T-helper 1 cell treated with Interleukin-12 subunit alpha and Interleukin-12 subunit beta and Interleukin-4 antibody, amounts not matched to agents 30 μg/mL and 1 μg/mL, for 36 hours (primary cell): ENCODE measurements around the gene CENPX.

Experiments used
- H3K27ac Mint-ChIP-seq: one replicate; pipeline ENCODE4 v1.8.0; 2021; ENCODE audit warnings: mild to moderate bottlenecking, mixed read lengths
- H3K27me3 Mint-ChIP-seq: one replicate; pipeline ENCODE4 v1.8.0; 2021; ENCODE audit warnings: low read depth, mixed read lengths
- H3K36me3 Mint-ChIP-seq: one replicate; pipeline ENCODE4 v1.8.0; 2021; ENCODE audit warnings: low read depth, mixed read lengths
- H3K4me1 Mint-ChIP-seq: one replicate; pipeline ENCODE4 v1.8.0; 2021; ENCODE audit warnings: low read depth, mixed read lengths
- H3K4me3 Mint-ChIP-seq: one replicate; pipeline ENCODE4 v1.8.0; 2021; ENCODE audit warnings: mild to moderate bottlenecking, moderate library complexity, mixed read lengths
- H3K9me3 Mint-ChIP-seq: one replicate; pipeline ENCODE4 v1.8.0; 2021; ENCODE audit warnings: mixed read lengths

Gene CENPX

GRCh38 chr17:81998691-81999438 lies 23.8 kb downstream of the CENPX start:
- H3K4me3 Mint-ChIP-seq: no peak overlapping the region
- H3K27me3 Mint-ChIP-seq: no peaks in the 10 kb centered on the region
- H3K36me3 Mint-ChIP-seq: no peaks in the 10 kb centered on the region
- no peaks in the 10 kb centered on the region for H3K4me1 Mint-ChIP-seq
- H3K9me3 Mint-ChIP-seq: no peaks in the 10 kb centered on the region
- H3K27ac Mint-ChIP-seq: no peak overlapping the region

DNA sequence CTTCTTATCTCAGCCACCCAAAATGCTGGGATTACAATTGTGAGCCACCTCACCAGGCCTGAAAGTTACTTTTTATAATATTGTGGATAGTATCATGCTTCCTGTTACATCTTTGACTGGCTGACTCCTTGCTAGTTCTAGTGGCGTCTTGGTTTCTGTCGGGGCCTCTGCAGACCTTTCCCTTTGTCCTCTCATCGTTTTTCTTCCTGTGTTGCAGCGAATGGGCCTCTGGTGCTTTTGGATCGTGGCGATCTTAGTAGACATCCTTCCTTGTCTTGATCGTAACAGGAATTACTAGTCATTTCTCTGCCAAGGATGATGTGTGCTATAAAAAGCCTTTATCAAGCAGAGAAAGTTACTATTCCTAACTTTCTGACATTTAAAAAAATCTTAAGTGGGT lies 24.5 kb downstream of the CENPX start:
- Mint-ChIP-seq H3K27me3 (no peaks in the 10 kb centered on the region), H3K36me3 (no peaks in the 10 kb centered on the region), H3K27ac (no peak overlapping the region), H3K4me3 (no peak overlapping the region), H3K4me1 (no peaks in the 10 kb centered on the region), H3K9me3 (no peaks in the 10 kb centered on the region)

DNA sequence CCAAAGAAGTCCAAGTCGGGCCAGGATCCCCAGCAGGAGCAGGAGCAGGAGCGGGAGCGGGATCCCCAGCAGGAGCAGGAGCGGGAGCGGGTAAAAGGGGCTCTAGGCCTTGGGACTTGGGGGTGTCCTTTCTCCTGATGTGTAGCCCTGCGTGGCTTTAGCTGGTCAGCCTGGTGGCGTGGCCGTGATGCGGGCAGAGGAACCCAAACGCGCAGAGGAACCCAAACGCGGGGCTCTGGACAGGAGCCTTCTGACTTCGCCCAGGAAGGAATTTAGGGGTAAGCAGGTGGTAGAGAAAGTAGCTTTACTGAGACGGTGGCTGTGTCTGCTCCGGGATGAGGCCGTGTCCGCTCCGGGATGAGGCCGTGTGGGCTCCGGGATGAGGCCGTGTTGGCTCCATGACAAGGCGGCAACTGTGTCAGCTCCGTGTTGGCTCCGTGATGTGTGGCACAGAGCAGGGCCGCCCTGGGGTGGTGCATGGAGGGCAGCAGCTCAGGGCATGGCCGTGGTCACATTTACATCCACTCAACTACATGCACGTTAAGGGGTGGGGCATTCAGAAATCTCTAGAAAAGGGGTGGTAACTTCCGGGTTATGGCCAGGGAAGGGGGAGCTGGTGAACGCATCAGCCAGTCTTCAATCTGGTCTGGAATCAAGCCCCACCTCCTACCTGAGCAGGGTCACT lies 25.8 kb downstream of the CENPX start:
- H3K4me3 Mint-ChIP-seq: no peak overlapping the region
- no peaks in the 10 kb centered on the region for H3K27me3 Mint-ChIP-seq
- no peaks in the 10 kb centered on the region for H3K4me1 Mint-ChIP-seq
- no peak overlapping the region for H3K27ac Mint-ChIP-seq
- H3K36me3 Mint-ChIP-seq: no peaks in the 10 kb centered on the region
- no peaks in the 10 kb centered on the region for H3K9me3 Mint-ChIP-seq

DNA sequence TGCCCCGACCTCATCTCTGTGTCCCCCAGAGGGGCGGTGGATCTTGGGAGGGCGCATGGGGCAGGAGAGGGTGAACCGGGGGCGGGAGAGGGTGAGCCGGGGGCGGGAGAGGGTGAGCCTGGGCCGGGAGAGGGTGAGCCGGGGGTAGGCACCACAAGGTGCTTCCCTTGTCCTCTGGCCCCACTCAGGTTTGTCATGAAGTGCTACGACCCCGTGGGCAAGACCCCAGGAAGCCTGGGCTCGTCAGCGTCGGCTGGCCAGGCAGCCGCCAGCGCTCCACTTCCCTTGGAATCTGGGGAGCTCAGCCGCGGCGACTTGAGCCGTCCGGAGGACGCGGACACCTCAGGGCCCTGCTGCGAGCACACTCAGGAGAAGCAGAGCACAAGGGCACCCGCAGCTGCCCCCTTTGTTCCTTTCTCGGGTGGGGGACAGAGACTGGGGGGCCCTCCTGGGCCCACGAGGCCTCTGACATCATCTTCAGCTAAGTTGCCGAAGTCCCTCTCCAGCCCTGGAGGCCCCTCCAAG lies 26.4 kb downstream of the CENPX start:
- H3K9me3 Mint-ChIP-seq: no peaks in the 10 kb centered on the region
- H3K27me3 Mint-ChIP-seq: no peaks in the 10 kb centered on the region
- no peaks in the 10 kb centered on the region for H3K36me3 Mint-ChIP-seq
- no peak overlapping the region for H3K27ac Mint-ChIP-seq
- H3K4me3 Mint-ChIP-seq: no peak overlapping the region
- H3K4me1 Mint-ChIP-seq: no peaks in the 10 kb centered on the region

- no peak overlapping the region for H3K4me3 Mint-ChIP-seq
- H3K9me3 Mint-ChIP-seq: no peaks in the 10 kb centered on the region
- no peaks in the 10 kb centered on the region for H3K27me3 Mint-ChIP-seq
Measured at GRCh38 chr17:81995463-81996231, 27.0 kb downstream of the CENPX start.

GRCh38 chr17:81994593-81995462 lies 27.9 kb downstream of the CENPX start:
- no peaks in the 10 kb centered on the region for H3K36me3 Mint-ChIP-seq
- H3K4me1 Mint-ChIP-seq: no peaks in the 10 kb centered on the region
- no peaks in the 10 kb centered on the region for H3K9me3 Mint-ChIP-seq
- no peaks in the 10 kb centered on the region for H3K27me3 Mint-ChIP-seq
- H3K4me3 Mint-ChIP-seq: no peak overlapping the region
- H3K27ac Mint-ChIP-seq: no peak overlapping the region

More at GRCh38 chr17:81995463-81996231, 27.0 kb downstream of the CENPX start:
- H3K4me1 Mint-ChIP-seq: no peaks in the 10 kb centered on the region
- H3K27ac Mint-ChIP-seq: no peak overlapping the region
- no peaks in the 10 kb centered on the region for H3K36me3 Mint-ChIP-seq

- H3K4me3 Mint-ChIP-seq: no peak overlapping the region
- H3K4me1 Mint-ChIP-seq: no peaks in the 10 kb centered on the region
- H3K9me3 Mint-ChIP-seq: no peaks in the 10 kb centered on the region
- H3K27ac Mint-ChIP-seq: no peak overlapping the region
- no peaks in the 10 kb centered on the region for H3K36me3 Mint-ChIP-seq
- H3K27me3 Mint-ChIP-seq: no peaks in the 10 kb centered on the region
Measured at GRCh38 chr17:81993729-81994592, 28.7 kb downstream of the CENPX start.

DNA sequence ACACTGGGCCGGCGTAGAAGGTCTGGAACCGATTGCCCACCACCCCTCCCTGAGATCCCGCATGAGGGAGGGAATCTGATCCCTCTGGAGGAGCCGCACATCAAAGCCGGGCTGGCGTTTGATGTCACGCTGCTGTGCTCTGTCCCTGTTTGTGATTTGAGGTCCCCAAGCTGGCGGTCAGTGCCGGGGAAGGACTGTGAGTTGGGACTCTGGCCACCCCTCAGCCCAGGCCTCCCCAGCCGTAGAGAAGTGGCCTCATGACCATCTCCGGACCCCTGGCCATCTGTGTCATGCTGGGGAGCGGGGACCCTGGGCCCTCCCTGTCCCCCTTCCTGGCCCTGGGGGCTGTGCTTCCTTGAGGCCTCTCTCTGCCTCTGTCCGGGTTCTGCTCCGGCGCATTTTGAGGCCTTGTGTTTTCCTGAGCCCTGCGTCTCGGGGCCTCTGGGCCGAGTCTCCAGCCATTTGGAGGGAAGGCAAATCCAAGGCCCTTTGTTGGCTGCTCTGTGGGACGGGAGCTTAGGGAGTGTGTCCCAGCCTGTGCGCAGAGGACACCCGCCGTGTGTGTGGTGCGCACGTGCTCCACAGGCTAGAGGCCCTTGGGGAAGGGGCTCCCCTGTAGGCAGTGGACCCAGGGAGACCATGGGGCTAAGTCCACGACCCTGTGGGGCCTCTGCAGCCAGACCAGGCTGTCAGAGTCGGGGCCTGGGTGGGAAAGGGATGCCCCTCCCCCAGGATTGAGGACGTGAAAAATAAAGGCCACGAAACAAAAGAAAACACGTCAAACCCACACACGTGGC lies 30.2 kb downstream of the CENPX start:
- no peaks in the 10 kb centered on the region for H3K4me1 Mint-ChIP-seq
- no peak overlapping the region for H3K4me3 Mint-ChIP-seq
- no peaks in the 10 kb centered on the region for H3K36me3 Mint-ChIP-seq
- no peak overlapping the region for H3K27ac Mint-ChIP-seq
- H3K9me3 Mint-ChIP-seq: no peaks in the 10 kb centered on the region
- H3K27me3 Mint-ChIP-seq: no peaks in the 10 kb centered on the region

DNA sequence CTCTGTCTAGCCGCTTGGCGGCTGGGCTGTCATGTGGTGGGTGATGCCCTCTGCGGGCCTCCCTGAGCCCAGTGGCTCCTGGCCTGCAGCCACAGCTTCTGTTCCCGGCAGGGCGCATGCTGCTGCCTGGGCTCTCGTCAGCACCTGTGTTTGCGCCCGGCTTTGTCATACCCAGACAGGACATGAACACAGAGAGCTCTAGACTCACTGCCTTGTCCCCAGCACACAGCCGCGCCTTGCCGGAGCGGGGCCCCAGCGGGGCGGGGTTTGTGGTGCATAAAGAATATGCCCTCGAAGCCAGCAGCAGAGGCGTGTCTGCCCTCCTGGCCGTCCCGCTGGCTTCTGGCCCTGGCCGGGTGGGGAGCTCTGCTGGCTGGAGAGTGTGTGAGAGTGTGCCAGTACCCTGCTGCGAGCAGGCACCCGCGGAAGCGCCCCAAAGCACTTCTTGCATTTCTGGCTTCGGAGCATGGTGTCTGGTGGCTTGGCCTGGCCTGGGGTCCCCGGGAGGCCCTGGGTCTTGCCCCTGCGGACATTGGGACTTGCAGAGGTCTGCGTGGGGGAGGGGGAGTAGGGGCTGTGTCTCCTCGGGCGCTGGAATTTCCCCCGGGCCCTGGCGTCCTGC lies 30.9 kb downstream of the CENPX start:
- Mint-ChIP-seq H3K27me3 (no peaks in the 10 kb centered on the region), H3K36me3 (no peaks in the 10 kb centered on the region), H3K4me1 (no peaks in the 10 kb centered on the region), H3K27ac (no peak overlapping the region), H3K4me3 (no peak overlapping the region), H3K9me3 (no peaks in the 10 kb centered on the region)

DNA sequence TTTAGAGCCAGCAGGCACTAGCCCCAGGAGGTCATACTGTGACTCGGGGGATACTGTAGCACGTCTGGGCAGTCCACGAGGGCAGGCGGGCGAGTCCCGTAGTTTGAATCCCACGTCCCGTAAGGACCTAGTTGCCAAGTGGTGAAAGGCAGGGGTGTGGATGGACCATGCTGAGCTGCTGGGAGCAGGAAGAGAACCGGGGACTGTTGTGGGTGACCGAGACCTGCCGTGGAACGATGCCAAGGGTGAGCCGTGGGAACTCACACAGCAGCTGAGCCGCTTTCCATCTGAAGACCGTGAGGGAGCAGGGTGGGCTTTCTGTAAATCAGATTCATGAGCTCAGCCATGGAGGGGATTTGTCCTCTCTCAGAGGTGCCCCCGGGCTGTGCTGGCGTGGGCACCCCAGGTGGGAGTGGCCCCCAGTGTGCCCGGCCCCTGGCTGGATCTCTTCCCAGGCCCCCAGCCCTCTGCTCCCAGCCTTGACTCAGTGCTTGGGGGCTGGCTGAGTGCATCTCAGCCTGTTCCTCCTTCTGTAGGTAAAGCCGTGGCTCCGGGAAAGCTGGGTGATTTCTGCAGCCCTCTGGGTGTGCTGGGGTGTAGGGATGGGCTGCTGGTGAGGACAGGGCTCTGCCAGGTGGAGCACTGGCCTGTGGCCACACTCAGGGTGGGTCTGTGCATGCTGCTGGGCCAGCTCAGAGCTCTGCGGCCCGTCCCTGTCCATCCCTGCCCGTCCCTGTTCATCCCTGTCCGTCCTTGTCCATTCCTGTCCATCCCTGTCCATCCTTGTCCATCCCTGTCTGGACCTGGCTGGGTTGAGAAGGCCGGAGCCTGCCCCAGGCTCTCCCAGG lies 31.6 kb downstream of the CENPX start:
- no peaks in the 10 kb centered on the region for H3K27me3 Mint-ChIP-seq

DNA sequence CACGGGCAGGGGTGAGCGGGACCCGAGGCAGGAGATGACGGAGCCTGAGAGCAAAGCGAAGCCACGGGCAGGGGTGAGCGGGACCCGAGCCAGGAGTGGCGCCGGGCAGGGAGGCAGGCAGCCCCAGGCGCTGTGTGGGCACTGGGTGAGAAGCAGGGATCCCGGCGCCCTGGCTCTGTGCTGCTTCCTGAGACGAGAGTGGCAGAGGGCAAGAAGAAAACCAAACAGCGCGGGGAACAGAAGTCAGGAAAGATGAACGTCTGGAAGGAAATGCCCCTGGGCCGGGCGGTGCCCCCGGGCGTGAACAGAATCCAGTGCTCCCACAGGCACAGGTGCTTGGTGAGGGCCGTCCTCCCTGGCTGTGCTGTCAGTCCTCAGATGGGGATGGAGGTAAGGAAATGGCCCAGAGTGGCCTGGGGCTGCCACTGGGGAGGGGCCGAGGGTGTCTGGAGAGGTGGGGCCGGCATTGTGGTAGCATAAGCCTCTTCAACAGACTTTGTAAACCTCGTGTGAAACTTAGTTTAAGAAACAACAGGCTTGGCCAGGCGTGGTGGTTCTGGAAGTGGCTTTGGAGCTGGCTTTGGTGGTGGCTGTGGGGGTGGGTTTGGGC lies 35.4 kb downstream of the CENPX start:
- Mint-ChIP-seq H3K36me3 (peaks cover 6% of the 10 kb centered on the region), H3K27ac (no peak overlapping the region), H3K4me3 (no peak overlapping the region), H3K9me3 (no peaks in the 10 kb centered on the region), H3K4me1 (peaks cover 4% of the 10 kb centered on the region), H3K27me3 (no peaks in the 10 kb centered on the region)

More for the DNA sequence above, 31.6 kb downstream of the CENPX start:
- Mint-ChIP-seq H3K36me3 (no peaks in the 10 kb centered on the region), H3K4me3 (no peak overlapping the region), H3K4me1 (no peaks in the 10 kb centered on the region), H3K27ac (no peak overlapping the region), H3K9me3 (no peaks in the 10 kb centered on the region)
